ENCODE results near the gene OPTC.

- TF ChIP-seq, protein P1, sequence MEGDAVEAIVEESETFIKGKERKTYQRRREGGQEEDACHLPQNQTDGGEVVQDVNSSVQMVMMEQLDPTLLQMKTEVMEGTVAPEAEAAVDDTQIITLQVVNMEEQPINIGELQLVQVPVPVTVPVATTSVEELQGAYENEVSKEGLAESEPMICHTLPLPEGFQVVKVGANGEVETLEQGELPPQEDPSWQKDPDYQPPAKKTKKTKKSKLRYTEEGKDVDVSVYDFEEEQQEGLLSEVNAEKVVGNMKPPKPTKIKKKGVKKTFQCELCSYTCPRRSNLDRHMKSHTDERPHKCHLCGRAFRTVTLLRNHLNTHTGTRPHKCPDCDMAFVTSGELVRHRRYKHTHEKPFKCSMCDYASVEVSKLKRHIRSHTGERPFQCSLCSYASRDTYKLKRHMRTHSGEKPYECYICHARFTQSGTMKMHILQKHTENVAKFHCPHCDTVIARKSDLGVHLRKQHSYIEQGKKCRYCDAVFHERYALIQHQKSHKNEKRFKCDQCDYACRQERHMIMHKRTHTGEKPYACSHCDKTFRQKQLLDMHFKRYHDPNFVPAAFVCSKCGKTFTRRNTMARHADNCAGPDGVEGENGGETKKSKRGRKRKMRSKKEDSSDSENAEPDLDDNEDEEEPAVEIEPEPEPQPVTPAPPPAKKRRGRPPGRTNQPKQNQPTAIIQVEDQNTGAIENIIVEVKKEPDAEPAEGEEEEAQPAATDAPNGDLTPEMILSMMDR (IDR thresholded peaks at IDR 0.05), result no peak
- TF ChIP-seq POLR2A (IDR thresholded peaks at IDR 0.05), result no peak
Measured at GRCh38 chr1:203551550-203551949, 57.6 kb downstream of the OPTC start.
